ENCODE measurements around the gene CD46.
"Not testable (repeated sequence)": the region's sequence is repeated elsewhere in the genome, so short reads cannot be mapped to it uniquely, and the experiment has no call there.

The CD46 gene

GRCh38 chr1:207745839-207746767 is 5.8 kb upstream of the CD46 start:
- ATAC-seq, result no peak
- H3K27ac Mint-ChIP-seq, result no peak overlapping the region
- peaks cover 9% of the 10 kb centered on the region for H3K4me1 Mint-ChIP-seq
- no peak for DNase-seq (ENCODE audit: low spot score in 2 of 2)
- no peaks in the 10 kb centered on the region for H3K36me3 Mint-ChIP-seq
- no peak overlapping the region for H3K4me3 Mint-ChIP-seq
- no peaks in the 10 kb centered on the region for H3K9me3 Mint-ChIP-seq

DNA sequence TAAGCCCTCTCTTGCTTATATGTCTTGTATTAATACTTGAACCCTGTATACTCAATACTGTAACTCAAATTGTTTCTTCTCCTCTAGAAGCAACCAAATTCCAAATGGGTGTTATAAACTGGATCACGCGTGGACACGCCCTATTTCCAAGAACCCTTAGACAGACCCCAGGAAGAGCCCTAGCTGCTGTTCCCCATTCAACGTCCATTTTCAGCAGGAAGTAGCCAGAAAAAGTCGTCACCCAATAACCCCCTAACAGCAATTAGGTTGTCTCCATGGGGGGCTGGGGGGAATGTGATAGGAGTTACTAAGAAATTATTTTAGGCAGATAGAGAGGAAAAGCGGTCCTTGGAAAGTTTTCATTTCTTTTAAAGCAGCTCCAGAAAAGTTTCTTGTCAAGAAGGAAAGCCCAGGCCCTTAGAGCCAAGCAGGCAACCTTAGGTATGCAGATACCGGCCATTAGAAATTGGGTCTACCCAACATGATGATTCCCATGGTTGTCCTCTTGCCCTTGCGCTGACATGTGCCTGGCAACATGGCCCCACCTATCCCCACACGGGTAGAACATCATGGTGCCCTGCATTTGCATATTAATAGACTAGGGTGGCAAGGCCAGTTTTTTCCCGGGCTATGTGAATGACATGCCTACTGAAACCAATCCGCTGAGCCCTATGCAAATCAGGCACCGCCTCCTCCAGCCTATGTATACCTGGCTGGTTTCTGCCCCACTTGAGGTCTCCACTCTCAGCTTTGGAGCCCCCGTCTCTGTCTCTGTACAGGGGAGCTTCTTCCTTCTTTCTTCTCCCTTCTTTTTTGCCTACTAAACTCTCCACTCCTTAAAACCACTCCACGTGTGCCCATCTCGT is 4.0 kb upstream of the CD46 start:
- ATAC-seq (no peak), DNase-seq (ENCODE audit: low spot score in 2 of 2) (no peak)
- Mint-ChIP-seq H3K27ac (no peak overlapping the region), H3K9me3 (no peaks in the 10 kb centered on the region), H3K36me3 (peaks cover 12% of the 10 kb centered on the region), H3K4me3 (no peak overlapping the region), H3K4me1 (peaks cover 24% of the 10 kb centered on the region)

DNA sequence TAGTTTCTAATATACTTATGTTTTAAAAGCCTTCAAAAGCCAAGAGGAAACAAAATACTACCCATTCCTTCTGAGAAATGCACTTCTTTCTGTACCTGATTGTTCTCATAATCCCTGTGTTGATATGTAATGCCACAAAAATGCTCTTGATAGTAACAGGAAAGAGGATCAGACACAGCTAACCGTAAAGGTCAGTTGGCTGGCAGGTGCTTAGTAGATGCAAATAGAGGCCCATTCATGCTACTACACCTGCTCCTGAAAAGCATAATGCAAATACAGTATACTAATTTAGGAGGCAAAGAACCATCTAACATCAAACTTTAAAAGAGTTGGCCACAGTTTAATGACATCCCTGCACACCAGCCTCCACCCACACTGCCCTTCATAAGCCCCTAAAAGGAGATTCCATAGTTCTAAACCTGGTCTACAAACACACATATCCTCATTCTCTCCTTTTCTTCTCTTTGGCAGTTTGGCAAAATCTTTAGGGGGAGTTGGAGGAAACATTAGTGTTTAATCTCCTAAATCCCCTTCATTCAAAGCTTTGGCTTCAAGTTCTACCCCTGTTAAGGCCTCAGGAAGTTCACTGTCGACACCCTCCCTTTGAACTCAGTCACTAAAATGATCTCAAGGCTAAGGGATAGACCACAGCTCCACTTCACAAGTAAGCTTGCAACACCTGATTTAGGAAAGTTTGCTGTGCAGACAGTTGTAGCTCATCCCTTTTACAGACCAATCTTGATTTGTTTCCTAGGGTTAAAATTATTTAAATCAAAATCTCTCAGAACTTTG is 2.9 kb upstream of the CD46 start:
- DNase-seq (ENCODE audit: low spot score in 2 of 2) (no peak), ATAC-seq (no peak)
- Mint-ChIP-seq H3K9me3 (no peaks in the 10 kb centered on the region), H3K4me3 (no peak overlapping the region), H3K4me1 (peaks cover 30% of the 10 kb centered on the region), H3K36me3 (peaks cover 12% of the 10 kb centered on the region), H3K27ac (no peak overlapping the region)

DNA sequence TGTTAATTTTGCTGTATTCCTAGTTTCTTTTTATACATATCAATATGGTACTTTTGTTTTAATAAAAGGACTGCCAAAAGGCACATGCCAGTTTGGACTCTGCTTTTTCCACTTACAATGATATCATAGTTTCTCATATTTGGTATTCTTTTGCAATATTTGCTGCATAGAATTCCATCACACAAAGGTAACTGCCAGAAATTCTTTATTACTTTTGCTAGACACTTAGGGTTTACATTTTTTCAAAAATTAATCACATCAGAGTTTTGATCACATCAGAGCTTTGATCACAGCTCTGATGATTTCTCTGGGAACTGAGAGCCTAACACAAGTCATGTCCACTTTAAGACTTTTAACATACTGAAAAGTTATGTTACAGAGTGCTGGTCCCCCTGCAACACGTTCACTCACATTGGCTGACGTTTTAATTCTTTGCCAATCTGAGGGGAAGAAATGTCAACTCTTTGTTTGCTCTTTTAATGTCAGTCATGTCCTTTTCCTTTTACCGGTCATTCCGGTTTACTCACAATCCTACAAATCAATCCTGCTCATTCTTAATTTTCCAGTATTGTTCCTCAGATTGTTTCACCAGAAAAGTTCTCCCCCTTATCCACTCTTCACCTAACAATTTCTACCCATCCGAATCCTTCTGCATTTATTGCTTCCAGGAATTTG is 1.1 kb upstream of the CD46 start:
- Mint-ChIP-seq H3K4me3 (peak overlapping the region; percentile 100), H3K27ac (peak overlapping the region; percentile 97), H3K36me3 (peaks cover 12% of the 10 kb centered on the region), H3K9me3 (no peaks in the 10 kb centered on the region), H3K4me1 (peaks cover 47% of the 10 kb centered on the region)
- ATAC-seq (no peak), DNase-seq (ENCODE audit: low spot score in 2 of 2) (no peak)

DNA sequence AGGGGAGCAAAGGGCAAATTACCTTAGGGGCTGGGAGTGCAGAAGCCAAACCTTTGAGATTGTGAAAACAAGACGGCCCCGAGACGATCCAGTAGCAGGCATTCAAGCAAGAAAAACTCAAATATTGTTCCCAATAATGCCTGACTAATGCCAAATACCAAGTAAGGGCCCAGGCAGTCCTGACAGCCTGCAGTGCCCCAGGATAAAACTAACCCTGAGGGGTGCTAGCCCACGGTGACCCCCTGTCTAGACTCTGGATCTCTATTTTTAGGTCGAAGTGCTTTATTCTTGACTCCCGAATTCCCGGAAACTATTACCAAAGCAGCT is 428 bp upstream of the CD46 start:
- ATAC-seq, result peak; percentile 0
- peaks cover 54% of the 10 kb centered on the region for H3K4me1 Mint-ChIP-seq
- H3K9me3 Mint-ChIP-seq, result not testable (repeated sequence)

GRCh38 chr1:207752456-207752998 is 673 bp downstream of the CD46 start:
- peak; percentile 28 to 64 for DNase-seq (ENCODE audit: low spot score in 2 of 2)
- peak overlapping the region; percentile 100 for H3K4me3 Mint-ChIP-seq
- peaks cover 25% of the 10 kb centered on the region for H3K36me3 Mint-ChIP-seq
- peak; percentile 63 for ATAC-seq
- peaks cover 61% of the 10 kb centered on the region for H3K4me1 Mint-ChIP-seq
- no peaks in the 10 kb centered on the region for H3K9me3 Mint-ChIP-seq
- H3K27ac Mint-ChIP-seq, result peak overlapping the region; percentile 97

More for the DNA sequence above, 428 bp upstream of the CD46 start:
- H3K4me3 Mint-ChIP-seq, result peak overlapping the region; percentile 100
- peak overlapping the region; percentile 97 for H3K27ac Mint-ChIP-seq
- H3K36me3 Mint-ChIP-seq, result peaks cover 14% of the 10 kb centered on the region
- not testable (repeated sequence) for DNase-seq (ENCODE audit: low spot score in 2 of 2)

DNA sequence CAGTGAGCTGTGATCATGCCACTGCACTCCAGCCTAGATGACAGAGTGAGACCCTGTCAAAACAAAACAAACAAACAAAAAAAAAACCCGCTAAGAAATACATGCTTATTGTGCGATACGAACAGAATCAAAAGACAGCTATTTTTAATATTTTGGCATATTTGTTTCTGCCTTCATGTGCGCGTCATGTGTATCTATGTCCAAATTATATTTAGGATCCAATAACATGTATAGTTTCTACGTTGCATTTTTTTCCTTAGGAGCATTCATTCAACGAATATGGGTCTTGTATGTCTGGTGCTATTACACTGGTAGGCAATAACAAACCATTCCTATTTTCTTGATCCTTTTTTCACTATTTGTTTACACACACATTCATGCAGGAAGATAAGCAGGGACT is 1.8 kb downstream of the CD46 start:
- Mint-ChIP-seq H3K4me1 (peaks cover 66% of the 10 kb centered on the region), H3K27ac (no peak overlapping the region)
- no peak for DNase-seq (ENCODE audit: low spot score in 2 of 2)

GRCh38 chr1:207754011-207754410 is 2.2 kb downstream of the CD46 start:
- no peaks in the 10 kb centered on the region for H3K9me3 Mint-ChIP-seq
- no peak for ATAC-seq
- no peak for DNase-seq (ENCODE audit: low spot score in 2 of 2)
- H3K36me3 Mint-ChIP-seq, result peaks cover 40% of the 10 kb centered on the region
- peaks cover 65% of the 10 kb centered on the region for H3K4me1 Mint-ChIP-seq
- peak overlapping the region; percentile 100 for H3K4me3 Mint-ChIP-seq
- no peak overlapping the region for H3K27ac Mint-ChIP-seq

More for the DNA sequence above, 1.8 kb downstream of the CD46 start:
- no peak for ATAC-seq
- Mint-ChIP-seq H3K9me3 (no peaks in the 10 kb centered on the region), H3K4me3 (peak overlapping the region; percentile 100), H3K36me3 (peaks cover 36% of the 10 kb centered on the region)

DNA sequence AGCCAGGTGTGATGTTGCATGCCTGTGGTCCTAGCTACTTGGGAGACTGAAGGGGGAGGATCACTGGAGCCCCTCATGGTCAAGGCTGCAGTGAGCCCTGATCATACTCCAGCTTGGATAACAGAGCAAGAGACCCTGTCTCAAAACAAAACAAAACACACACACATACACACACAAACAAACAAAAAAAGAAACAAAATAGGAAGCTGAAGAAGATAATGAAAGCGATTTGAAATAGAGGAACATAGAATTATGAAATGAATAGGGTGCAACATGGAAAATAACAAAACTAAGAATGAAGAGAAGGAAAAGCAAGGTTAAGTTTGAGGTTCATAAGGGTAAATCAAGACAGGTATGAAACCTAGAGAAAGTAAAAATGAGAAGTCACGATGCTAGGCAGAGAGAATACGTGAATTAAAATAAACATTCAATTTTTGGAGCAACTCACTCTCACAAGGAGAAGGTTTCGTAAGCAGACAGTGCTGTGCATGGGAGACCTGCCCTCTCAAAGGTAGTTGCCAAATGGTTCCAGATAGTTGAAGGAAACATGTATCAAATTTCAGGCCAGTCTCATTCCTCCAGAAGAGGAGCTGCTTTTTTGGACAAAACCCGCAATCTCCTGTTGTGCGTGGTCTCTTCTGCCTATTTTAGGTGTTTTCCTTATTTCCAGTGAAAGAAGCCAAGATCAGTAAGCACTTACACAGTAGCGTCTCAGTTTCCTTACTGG is 3.3 kb downstream of the CD46 start:
- no peak overlapping the region for H3K27ac Mint-ChIP-seq
- H3K36me3 Mint-ChIP-seq, result peaks cover 51% of the 10 kb centered on the region
- no peaks in the 10 kb centered on the region for H3K9me3 Mint-ChIP-seq
- no peak for DNase-seq (ENCODE audit: low spot score in 2 of 2)
- no peak overlapping the region for H3K4me3 Mint-ChIP-seq
- H3K4me1 Mint-ChIP-seq, result peaks cover 61% of the 10 kb centered on the region
- ATAC-seq, result no peak

GRCh38 chr1:207755846-207756693 is 4.2 kb downstream of the CD46 start:
- H3K4me1 Mint-ChIP-seq, result peaks cover 58% of the 10 kb centered on the region

GRCh38 chr1:207762622-207763021 is 10.8 kb downstream of the CD46 start:
- no peak for DNase-seq (ENCODE audit: low spot score in 2 of 2)
- ATAC-seq, result no peak
- H3K27ac Mint-ChIP-seq, result peak overlapping the region; percentile 24
- no peaks in the 10 kb centered on the region for H3K9me3 Mint-ChIP-seq
- H3K4me3 Mint-ChIP-seq, result no peak overlapping the region
- peaks cover 100% of the 10 kb centered on the region for H3K36me3 Mint-ChIP-seq
- peaks cover 5% of the 10 kb centered on the region for H3K4me1 Mint-ChIP-seq

More at GRCh38 chr1:207755846-207756693, 4.2 kb downstream of the CD46 start:
- DNase-seq (ENCODE audit: low spot score in 2 of 2) (no peak), ATAC-seq (peak; percentile 56)
- peaks cover 61% of the 10 kb centered on the region for H3K36me3 Mint-ChIP-seq
- peak overlapping the region; percentile 5 for H3K27ac Mint-ChIP-seq
- H3K9me3 Mint-ChIP-seq, result no peaks in the 10 kb centered on the region
- peak overlapping the region; percentile 0 for H3K4me3 Mint-ChIP-seq

DNA sequence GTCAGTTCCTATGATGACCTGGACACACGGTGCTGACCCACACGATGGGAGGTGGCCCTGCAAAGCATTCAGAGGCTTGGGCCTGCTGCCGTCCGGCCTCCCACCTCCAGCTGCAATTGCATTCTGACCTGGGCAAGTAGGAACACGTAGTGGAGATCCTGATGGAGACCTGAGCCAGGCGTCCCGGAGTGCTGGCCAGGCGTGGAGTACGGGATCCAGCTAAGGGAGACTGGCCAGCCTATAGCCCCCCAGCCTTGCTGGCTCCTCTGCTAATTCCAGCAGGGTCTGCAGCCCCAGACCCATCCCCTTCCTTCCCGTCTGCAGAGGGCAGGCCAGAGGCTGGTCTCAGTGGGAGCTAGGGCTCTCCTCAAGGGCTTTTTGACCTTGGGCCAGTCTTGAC is 11.2 kb downstream of the CD46 start:
- DNase-seq (ENCODE audit: low spot score in 2 of 2) (no peak), ATAC-seq (no peak)
- Mint-ChIP-seq H3K27ac (no peak overlapping the region), H3K4me3 (no peak overlapping the region), H3K4me1 (peaks cover 3% of the 10 kb centered on the region), H3K9me3 (no peaks in the 10 kb centered on the region), H3K36me3 (peaks cover 98% of the 10 kb centered on the region)

GRCh38 chr1:207763972-207764371 is 12.1 kb downstream of the CD46 start:
- H3K36me3 Mint-ChIP-seq, result peaks cover 98% of the 10 kb centered on the region
- DNase-seq (ENCODE audit: low spot score in 2 of 2) (no peak), ATAC-seq (no peak)
- H3K27ac Mint-ChIP-seq, result no peak overlapping the region
- no peaks in the 10 kb centered on the region for H3K4me1 Mint-ChIP-seq
- H3K9me3 Mint-ChIP-seq, result no peaks in the 10 kb centered on the region
- no peak overlapping the region for H3K4me3 Mint-ChIP-seq
